Activated T-helper 1 cell treated with Interleukin-2 at 50 U/mL for 16 hours (primary cell): ENCODE measurements around the gene ARHGAP18.

Experiments
- DNase-seq: peaks from one replicate; pipeline ENCODE4 v3.0.0-alpha.2; 2020; ENCODE audit warnings: low read depth

The ARHGAP18 gene

DNA sequence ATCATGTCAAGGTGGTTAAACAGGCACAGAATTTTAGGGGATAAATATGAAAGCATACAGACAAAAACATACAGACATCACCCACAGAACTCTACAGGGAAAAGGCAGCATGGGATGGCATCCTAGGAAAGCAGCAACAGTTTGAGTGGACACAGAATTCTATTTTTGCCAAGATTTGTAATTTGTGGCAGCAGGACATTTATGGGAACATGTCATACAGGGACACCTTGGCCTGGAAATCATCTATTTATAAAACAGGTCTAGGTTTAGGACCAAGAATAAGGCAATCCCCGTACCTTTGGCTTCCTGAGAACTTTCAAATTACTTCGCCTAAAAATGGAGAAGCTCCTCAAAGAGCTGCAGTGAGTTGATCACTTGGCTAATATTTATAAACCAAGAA is 17.5 kb downstream of the ARHGAP18 start:
- no peak for DNase-seq

DNA sequence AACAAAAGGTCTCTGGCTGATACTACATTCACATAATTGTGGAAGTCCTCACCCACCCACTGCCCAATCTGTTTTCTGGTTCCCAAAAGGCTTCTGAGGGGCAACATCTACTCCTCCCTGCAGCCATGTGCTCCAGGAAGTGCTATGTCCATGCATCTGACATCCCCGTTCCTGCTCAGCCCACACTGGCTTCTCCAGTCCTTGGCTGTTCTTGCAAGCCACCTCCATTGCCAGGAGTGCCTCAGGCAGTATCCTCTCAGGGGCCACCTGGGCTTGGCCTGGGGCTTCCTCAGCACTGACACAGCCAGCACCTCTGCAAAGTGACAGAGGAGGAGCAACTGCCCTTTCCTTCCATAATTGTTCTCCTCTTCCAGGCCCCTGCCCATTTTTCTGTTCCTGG is 18.3 kb downstream of the ARHGAP18 start:
- no peak for DNase-seq

DNA sequence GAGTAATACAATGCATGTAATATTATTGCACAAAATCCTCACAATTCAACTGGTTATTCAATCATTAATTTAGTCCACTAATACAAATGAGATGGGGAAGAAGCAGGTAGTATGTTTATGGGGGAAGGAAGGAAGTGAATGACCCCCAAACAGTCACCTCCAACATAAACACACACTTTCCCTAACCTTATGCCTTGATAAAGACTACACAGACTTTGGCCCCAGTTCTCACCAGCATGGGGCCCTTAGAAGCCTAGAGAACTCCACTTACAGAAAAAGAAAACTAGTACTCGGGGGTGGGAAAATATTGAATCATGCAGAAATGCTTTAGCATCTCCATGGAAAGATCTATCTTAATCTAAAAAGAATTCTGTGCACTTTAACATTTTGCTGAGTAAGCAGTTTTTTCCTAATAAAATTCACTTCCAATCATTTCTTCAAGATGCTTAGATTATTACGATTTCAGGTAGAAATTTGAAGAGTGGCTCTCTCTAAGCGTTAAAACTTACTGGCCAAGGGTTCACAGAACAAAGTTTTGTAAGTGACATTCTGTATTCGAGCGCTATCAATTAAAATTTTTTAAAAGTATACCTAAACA is 18.8 kb downstream of the ARHGAP18 start:
- DNase-seq = no peak

DNA sequence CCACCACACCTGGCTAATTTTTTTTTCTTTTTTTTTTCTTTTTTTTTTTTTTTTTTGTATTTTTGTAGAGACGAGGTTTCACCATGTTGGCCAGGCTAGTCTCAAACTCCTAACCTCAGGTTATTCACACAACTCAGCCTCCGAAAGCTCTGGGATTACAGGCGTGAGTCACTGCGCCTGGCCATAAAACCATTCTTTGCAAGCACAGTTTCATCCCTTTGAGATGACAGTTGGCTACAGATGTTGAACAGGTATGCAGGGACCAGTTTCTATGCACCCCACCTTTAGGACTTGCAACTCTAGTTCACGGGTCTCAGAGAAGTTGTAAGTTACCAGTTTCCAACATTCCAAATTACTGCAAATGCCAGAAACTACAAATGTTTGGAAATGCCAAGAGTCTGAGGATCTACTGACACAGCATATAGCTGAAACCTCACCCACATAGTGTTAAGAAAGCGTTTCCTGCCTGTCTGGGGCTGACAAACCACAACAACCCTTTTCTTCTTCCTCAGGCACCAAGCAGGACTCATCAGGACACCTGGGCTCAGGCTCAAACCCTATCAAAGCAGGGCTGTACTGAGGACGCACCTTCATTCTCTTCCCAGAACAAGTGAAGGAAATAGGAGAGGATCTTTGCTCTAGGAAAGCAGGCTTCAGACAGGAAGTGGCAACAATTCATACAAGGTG is 22.9 kb downstream of the ARHGAP18 start:
- peak; percentile 13 for DNase-seq

DNA sequence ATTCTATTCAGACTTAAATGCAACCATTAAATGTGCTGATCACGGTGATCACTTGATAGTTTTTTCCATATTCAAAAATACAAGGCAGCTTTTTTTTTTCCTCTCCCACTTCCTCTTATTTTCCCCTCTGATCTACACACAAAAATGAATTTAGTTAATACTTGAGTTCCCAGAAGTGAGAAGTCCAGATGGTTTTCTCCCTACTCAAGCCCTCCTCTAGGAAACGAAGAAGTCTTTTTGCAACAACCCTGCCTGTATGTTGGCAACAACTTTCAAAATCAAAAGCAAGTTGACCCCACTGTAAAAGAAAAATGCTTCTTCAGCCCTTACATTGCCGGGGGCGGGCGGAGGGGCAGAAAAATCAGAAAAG is 24.3 kb downstream of the ARHGAP18 start:
- no peak for DNase-seq

DNA sequence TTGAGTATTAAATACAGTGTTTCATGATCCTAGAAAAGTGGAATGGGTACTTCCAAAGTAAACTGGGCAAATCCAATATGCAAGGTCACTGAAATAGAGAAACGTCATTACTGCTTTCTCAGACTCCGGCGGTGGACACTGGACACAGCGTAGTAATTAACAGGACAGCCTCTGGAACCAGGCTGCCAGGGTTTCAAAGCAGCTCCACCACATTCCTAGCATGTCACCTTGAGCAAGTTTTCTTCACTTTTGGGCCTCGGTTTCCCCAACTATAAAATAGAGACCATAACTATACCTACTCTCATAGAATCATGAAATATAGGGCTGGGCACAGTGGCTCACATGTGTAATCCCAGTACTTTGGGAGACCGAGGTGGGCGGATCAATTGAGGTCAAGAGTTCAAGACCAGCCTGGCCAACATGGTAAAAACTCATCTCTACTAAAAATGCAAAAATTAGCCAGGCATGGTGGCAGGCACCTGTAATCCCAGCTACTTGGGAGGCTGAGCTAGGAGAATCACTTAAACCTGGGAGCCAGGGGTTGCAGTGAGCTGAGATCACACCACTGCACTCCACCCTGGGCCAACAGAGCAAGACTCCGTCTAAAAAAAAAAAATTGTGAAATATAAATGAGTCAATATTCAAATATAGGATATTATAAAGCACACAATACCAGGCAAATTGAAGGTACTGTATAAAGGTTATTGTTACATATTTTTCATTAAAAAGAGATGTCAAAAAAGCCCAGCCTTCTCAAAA is 24.9 kb downstream of the ARHGAP18 start:
- no peak for DNase-seq

DNA sequence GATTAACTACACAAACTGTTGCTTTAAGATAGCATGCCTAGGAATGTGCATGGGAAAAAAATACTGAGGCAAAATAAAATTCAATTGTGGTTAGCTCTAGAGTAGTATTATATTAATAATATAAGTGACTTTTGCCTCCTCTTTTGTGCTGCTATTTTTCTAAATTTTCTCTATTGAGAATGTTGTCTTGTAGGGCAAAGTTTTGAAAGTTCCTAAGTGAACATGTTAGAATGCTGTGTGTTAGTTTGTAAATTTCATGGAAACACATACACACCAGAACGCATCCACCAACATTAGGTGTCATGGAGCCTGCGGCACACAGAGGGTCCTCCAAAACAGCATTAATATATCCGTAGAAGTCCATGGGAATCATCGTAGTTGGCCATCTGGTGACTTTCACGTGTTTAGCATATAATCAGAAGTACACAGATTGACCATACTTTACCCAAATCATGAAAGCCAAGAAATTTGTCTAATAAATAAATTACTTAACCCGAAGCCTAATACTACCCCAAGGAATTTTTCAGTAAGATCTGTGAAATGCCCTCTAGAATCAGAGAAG is 25.6 kb downstream of the ARHGAP18 start:
- DNase-seq = no peak

DNA sequence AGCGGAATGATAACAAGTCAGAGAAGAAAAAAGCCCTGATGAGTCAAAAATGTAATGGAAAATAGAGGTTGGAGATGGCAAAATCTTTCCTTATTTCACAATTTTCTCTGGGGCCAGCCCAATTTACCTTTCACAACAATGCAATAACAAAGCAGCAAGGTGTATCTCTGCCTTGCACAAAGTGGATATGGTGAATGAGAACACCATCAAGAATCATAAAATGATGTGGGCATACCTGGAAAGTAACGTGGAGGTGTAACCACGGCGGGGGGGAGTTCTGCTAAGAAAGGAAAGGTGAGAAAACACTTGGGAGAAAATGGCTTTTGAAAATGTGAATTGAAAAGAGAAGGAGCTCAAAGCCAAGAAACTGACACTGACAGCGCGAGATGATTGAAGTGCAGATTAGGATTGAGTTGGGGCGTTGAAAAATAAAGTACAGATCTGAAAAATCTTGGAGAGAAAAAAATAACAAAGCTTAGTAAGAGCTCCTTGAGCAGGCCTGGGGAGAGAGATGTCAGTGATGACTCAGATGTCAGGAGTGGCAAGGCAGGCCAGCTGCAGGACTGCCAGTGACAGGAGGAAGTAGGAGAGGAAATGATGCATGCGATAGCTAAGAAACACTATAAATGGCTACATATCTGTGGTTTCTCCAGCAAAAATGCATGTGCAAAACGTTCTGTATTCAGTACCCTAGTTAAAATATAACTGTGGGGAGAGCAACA is 26.2 kb downstream of the ARHGAP18 start:
- peak; percentile 48 for DNase-seq

DNA sequence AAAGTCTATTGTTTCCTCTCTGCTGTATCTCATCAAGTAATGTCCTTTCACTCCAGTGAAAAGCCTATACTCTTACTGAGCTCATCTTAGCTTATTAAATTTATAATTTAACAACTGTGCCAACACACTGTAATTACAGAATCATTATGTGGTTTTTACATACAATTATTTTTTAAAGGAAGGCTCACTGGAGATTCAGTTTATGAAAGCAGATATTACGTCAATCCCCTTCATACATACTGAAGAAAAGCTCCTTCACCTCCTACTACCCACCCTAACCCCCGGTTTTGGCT is 28.1 kb downstream of the ARHGAP18 start:
- no peak for DNase-seq

DNA sequence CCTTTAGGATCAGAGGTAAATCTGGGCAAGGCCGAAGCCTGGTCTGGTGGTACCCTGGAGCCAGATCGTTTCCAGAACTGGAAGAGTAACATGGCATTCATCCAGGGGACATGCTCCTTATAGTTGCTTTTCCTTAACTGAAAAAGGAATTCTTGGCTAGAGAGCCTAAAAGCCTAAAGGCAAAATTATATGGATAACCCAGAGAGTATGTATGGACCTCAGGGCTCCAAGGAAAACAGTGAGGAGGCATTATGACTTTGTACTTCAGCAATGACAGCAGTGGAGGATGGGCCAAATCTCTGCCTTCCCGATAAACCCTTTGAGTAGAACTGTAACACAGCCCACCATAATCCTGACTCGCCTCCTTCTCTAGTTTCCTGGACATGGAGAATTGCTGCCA is 29.3 kb downstream of the ARHGAP18 start:
- DNase-seq = no peak

DNA sequence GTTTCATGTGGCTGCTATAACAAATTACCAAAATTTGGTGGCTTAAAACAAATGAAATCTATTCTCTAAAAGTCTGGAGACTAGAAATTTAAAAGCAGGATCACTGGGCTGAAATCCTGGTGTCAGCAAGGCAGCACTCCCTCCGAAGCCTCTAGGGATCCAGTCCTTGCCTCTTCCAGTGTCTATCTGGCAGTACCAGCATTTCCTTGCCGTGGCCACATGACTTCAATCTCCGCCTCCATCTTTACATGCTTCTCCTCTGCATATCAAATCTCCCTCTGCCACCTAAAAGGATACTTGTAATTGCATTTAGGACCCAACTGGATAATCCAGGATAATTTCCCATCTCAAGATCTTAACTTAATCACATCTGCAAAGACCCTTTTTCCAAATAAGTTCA is 30.2 kb downstream of the ARHGAP18 start:
- DNase-seq = no peak

DNA sequence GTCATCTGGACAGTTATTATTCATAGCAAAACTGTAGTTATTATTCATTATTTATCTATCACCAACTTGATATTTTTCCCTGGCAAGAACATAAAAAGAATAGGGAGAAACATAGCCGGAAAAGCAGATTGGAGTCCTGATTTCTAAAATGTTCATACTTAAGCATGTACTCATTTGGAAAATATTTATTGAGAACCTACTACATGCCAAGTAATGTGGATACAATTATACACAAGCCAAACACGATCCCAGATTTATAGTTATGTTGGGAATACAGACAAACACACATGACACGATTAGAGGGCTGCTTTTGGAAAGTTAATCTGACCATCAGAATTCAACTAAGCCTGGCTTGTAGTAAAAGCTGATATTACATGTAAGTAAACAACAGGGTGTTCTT is 30.7 kb downstream of the ARHGAP18 start:
- no peak for DNase-seq

DNA sequence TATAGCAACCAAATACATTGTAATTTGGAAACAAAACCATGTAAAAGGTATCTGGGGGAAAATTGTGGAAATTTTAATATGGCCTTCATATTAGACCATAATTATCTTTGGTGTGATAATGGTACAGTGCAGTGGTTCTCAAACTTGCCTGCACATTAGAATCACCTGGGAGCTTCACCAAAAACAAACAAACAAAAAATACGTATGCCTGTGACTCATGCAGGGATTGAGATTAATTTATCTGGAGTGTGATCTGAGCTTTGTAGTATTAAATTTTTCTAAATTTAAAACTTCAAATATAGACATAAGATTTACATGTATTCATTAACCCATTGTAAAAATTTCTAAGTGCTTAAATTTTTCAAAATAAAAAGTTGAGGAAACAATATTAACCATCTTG is 31.5 kb downstream of the ARHGAP18 start:
- DNase-seq = no peak

DNA sequence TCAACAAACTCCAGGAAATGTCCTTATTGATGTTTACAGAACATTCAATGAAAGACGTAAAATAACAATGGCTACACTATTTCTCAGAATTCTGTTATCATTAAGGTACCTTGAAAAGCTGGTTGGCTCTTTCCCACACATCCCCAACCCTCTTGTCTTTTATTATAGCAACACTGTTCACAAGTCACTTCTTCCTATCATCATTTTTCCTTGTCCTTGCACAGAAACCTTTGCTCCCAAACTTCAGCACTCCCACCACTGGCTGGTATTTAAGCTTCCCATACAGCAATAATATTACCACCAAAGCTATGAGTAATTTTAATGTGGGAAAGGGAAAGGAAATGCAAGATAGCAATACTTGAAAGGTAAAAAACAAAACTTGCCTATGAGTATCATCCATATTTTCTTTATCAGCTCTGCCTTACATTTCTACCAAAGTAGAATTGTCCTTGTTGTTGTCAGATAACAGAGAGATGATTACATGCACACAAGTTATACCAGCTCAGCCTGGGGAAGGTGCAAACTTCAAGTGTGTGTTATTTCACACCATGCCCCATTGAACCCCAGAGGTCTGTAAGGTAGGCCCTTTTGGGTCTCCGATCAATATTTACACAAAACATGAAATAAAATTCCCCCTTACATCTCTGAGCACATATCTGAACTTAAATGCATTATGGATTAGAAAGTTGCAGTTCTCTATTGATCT is 32.2 kb downstream of the ARHGAP18 start:
- no peak for DNase-seq

DNA sequence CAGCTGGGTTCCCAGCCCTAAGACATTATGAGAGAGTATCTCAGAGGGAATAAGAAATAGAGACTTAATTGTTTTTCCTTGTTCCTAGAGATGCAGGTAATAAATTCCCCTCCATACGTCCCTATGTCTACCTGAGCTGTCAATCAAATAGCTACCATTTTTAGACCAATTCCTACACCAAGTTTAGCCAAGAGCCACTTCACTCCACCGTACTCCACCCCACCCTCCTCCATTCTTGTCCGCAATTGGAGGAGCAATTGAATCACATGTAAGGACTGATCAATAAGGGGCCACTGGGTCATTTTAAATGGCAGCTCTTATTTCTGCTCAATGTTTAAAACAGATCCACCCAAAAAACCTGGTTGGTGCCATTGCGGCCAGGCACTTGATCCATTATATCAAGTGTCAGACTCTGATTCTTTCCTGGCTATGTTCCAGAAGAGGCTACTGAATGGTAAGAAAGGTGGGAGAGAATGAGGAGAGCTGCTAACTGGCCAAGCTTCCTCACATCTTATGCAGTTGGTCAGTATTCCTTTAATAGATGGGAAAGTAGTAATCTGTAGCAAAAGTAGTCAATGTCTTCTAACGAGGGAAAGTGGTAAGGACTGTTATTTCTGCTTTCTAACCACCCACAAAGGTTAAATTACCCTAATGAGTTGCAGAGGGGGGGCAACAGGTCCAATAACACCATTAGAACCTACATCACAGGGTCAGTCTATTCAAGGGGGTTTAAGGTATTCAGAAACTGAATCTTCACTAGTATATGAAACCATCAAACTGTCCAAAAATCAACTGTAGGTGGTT is 34.1 kb downstream of the ARHGAP18 start:
- DNase-seq = no peak

DNA sequence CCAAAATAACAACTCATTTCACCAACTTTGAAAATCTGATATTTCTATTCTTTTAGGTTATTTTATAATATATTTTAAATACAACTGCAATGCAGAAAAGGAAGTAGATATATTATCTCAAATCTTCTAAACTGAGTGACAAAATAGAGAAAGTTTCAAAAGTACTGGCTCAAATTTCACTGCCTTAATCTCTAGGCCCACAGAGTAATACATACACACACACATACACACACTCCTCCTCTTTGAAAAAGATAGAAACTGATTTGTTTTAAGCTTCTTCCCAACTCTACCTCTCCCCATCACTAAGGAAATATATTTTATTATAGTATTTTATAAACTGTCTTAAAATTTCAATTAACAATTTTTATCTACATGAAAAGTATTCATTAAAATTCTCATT is 36.2 kb downstream of the ARHGAP18 start:
- DNase-seq = no peak

DNA sequence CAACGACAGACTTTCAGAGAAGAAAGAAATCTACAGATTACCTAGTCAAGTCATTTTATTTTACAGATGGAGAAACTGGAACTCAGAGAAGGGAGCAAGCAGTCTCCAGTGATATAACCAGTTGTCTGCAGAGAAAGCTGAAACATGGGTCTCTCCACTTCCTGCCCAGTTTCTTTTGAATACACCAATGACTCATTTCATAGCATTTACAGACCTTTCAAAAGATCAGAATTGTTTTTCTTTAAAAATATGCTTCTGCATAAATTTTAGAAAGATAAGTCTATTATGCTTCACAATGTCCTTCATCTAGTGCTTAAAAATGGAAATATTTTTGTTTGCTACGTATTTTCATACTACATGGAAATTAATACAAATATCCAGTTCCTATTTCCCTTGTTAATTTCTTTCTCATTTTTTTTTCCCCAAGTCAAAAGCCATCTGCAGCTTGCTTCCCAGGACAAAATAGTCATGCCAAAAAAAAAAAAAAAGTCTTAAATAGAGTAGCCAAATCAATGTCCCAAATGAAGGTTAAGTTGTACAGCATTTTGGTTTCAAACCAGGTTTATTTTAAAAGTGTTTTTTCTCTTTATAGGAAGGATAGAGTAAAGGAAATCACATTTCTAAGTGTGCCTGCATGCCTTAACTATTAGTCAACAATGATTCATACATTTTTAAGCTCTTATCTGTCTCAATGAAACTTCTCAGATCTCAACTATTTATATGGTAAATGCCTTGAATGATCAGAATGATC is 36.9 kb downstream of the ARHGAP18 start:
- DNase-seq = no peak

DNA sequence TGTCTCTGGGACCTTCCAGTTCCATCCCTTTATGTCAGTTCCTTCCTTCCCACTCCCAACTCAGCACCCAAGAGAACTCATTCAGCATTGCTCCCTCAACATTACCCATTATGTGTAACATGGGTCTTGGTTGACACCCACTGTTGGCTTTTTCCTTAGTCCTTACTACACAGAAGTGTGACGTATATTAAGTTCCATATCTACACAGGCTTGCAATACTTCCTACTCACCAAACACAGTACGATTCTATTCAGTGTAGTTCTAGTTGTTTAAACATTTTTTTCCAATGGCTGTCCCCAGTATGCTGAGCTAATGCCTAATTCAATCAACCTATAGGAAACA is 37.7 kb downstream of the ARHGAP18 start:
- DNase-seq = no peak

DNA sequence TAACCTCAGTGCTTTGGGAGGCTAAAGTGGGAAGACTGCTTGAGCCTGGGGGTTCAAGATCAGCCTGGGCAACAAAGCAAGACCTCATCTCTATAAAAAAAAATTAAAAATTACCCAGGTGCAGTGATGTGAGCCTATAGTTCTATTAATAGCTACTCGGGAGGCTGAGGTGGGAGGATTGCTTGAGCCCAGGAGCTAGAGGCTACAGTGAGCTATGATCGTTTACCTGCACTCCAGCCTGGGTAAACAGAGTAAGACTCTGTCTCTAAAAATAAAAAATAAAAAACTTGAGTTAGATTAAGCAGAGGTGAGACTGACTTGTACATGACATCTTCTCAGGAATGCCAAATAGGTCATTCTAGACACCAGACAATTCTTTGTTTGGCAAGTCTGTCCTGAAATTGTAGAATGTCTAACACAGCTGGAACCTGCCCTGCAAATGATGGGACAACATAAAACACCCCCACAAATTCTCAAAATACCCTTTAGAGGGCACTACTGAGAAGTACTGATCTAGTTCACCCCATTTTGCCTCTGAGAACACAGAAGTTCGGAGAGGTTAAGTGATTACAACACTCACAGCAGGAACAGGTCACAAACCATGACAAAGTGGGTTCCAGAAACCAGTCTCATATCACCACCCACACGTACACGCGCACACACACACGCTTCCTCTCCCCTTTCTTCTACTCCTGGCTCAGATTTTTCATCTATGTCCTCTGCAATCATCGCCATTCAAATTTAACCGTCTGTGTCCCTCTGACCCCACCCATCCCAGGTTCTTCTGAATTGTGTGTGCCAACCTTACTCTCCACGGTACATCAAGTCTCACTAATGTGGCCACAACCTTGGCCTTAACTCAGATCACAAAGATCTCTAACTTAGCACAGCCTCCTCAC is 38.3 kb downstream of the ARHGAP18 start:
- DNase-seq = peak; percentile 9

DNA sequence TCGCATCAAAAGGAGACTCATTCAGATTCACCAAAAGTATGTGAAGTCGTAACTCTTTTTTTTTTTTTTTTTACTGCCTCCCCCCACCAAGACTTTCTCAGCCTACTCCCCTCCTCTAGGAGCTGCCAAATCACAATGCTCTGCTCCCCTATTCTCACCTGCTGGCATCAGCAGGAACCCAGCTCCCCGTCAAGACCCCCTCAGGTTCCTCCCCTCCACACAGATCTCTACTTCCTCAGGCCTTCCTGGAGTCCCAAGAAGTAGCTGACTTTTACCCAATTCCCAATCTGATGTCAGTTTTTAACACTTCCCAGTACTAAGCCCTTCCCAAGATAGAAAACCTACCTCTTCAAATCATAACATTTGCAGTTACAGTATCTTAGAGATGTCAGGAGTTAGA is 39.3 kb downstream of the ARHGAP18 start:
- no peak for DNase-seq
